GM18873 (cell line): ENCODE data around the gene HNRNPM.
A peak's percentile ranks its signal among the peaks of the same experiment; 100 is the strongest.
"Not testable (repeated sequence)": the region's sequence is repeated elsewhere in the genome, so short reads cannot be mapped to it uniquely, and the experiment has no call there.

Experiments
- ATAC-seq: cut with Tn5 transposase; IDR thresholded peaks from one replicate; pipeline ENCODE4 v1.9.1; 2021; ENCODE audit warnings: mild to moderate bottlenecking, moderate library complexity, moderate number of reproducible peaks; ENCODE audit not compliant: unreplicated experiment, low FRiP score

HNRNPM gene

GRCh38 chr19:8444677-8445487 is at the start of gene HNRNPM:
TSS of gene HNRNPM (plus strand) at chr19:8444975. CDS start at chr19:8444999, 24 bp downstream.
- peak; percentile 63 for ATAC-seq

- no peak for ATAC-seq
Measured at GRCh38 chr19:8395621-8396082, 49.1 kb upstream of the HNRNPM start.

- no peak for ATAC-seq
Measured at GRCh38 chr19:8396185-8396562, 48.6 kb upstream of the HNRNPM start.

- no peak for ATAC-seq
Measured at GRCh38 chr19:8396563-8397203, 48.1 kb upstream of the HNRNPM start.

- ATAC-seq: no peak
Measured at GRCh38 chr19:8397271-8397670, 47.5 kb upstream of the HNRNPM start.

GRCh38 chr19:8397746-8398310 is 46.9 kb upstream of the HNRNPM start:
- ATAC-seq: no peak

GRCh38 chr19:8398311-8398771 is 46.4 kb upstream of the HNRNPM start:
- ATAC-seq: no peak

GRCh38 chr19:8399681-8400188 is 45.0 kb upstream of the HNRNPM start:
- no peak for ATAC-seq

- no peak for ATAC-seq
Measured at GRCh38 chr19:8401981-8402411, 42.8 kb upstream of the HNRNPM start.

GRCh38 chr19:8403098-8403819 is 41.5 kb upstream of the HNRNPM start:
- no peak for ATAC-seq

GRCh38 chr19:8403820-8404109 is 41.0 kb upstream of the HNRNPM start:
- ATAC-seq: no peak

GRCh38 chr19:8404391-8405151 is 40.2 kb upstream of the HNRNPM start:
- no peak for ATAC-seq

- ATAC-seq: not testable (repeated sequence)
Measured at GRCh38 chr19:8410718-8411117, 34.1 kb upstream of the HNRNPM start.

GRCh38 chr19:8412783-8413628 is 31.8 kb upstream of the HNRNPM start, which contains the start of gene MARCHF2:
TSS of gene MARCHF2 (plus strand) at chr19:8413305. CDS start at chr19:8421841, 8,536 bp downstream.
- ATAC-seq: peak; percentile 95

- no peak for ATAC-seq
Measured at GRCh38 chr19:8413629-8413995, 31.2 kb upstream of the HNRNPM start.

GRCh38 chr19:8416796-8417195 is 28.0 kb upstream of the HNRNPM start:
- ATAC-seq: no peak

- no peak for ATAC-seq
Measured at GRCh38 chr19:8421484-8422461, 23.0 kb upstream of the HNRNPM start.

GRCh38 chr19:8423817-8424223 is 21.0 kb upstream of the HNRNPM start:
- ATAC-seq: no peak
